Renal cortical epithelial cell (primary cell): ENCODE measurements around the gene OLFM3. TPM values are rescaled to one million over a fixed set of nuclear protein-coding genes. Genes with fewer than 3 reads are reported as not detected.

Experiments used
- DNase-seq: peaks from one replicate; pipeline ENCODE4 v3.0.0-alpha.2; 2011; ENCODE audit warnings: low read depth
- total RNA-seq: library from RNA; depleted of rRNA; stranded (reverse); fragments of >200 nt; gene quantifications from 2 replicates; pipeline ENCODE4 v1.2.3, GENCODE V29; 2014

OLFM3 gene
- total RNA-seq, 1 donor from 2014 or later = not detected

- no peak for DNase-seq
These were observed 149.1 kb downstream of the OLFM3 start for GRCh38 chr1:101847626-101848025.

- DNase-seq = peak; percentile 0
These were observed 149.9 kb downstream of the OLFM3 start for GRCh38 chr1:101846820-101847219.

GRCh38 chr1:101843160-101843559, 153.6 kb downstream of the OLFM3 start:
- DNase-seq = no peak

- DNase-seq = no peak
These were observed 154.9 kb downstream of the OLFM3 start for GRCh38 chr1:101841824-101842223.

GRCh38 chr1:101835988-101836387, 160.7 kb downstream of the OLFM3 start:
- DNase-seq = no peak

- DNase-seq = no peak
These were observed 163.4 kb downstream of the OLFM3 start for GRCh38 chr1:101833312-101833711.

- DNase-seq = no peak
These were observed 170.3 kb downstream of the OLFM3 start for GRCh38 chr1:101826416-101826815.

GRCh38 chr1:101820071-101820470, 176.7 kb downstream of the OLFM3 start:
- DNase-seq = peak; percentile 36

- no peak for DNase-seq
These were observed 180.5 kb downstream of the OLFM3 start for GRCh38 chr1:101816262-101816661.

GRCh38 chr1:101798417-101798816, 198.3 kb downstream of the OLFM3 start:
- DNase-seq = no peak

GRCh38 chr1:101797722-101798121, 199.0 kb downstream of the OLFM3 start:
- DNase-seq = no peak

- DNase-seq = peak; percentile 2
These were observed 215.4 kb downstream of the OLFM3 start for GRCh38 chr1:101781201-101781831.

- no peak for DNase-seq
These were observed 227.2 kb downstream of the OLFM3 start for GRCh38 chr1:101769520-101769919.

- peak; percentile 3 for DNase-seq
These were observed 238.7 kb downstream of the OLFM3 start for GRCh38 chr1:101757985-101758384.

- DNase-seq = no peak
These were observed 240.3 kb downstream of the OLFM3 start for GRCh38 chr1:101756411-101756810.
